ENCODE results near the gene RHOJ.

Gene RHOJ

DNA sequence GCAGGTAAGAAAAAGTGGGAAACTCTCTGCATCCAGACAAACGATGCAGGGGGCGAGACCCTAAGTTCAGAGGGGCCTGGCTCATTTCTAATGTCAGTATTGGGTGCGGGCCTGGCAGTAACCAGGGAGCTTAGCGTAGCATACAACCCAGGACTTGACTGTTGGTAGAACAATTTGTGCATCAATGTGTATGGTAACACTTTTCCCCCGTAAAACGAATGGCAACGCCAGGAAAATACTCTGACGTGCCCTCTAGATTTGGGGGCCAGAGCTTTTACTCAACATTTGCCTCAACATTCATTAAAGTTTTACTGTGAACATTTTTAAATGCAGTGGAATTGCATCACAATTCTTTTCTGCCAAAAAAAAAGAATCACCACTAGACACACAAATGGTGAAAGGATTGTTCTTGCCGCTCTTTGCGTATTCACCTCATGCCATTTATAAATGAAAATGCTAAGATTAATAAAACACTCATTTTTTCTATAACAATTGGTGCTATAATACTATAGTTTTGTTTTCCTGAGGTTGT is 867 bp downstream of the RHOJ start:
- no peak for TF ChIP-seq CTCF (conservative IDR thresholded peaks at IDR 0.05; ENCODE audit: low read depth, low read length)
- peak overlapping the region; percentile 57 for H3K4me3 ChIP-seq (ENCODE audit: low read length)
- DNase-seq (ENCODE audit: low read depth) = no peak

GRCh38 chr14:63205866-63206265 is 1.6 kb downstream of the RHOJ start:
- no peak overlapping the region for H3K4me3 ChIP-seq (ENCODE audit: low read length)
- TF ChIP-seq CTCF (conservative IDR thresholded peaks at IDR 0.05; ENCODE audit: low read depth, low read length) = no peak
- DNase-seq (ENCODE audit: low read depth) = no peak

GRCh38 chr14:63209160-63209559 is 4.9 kb downstream of the RHOJ start:
- no peak for DNase-seq (ENCODE audit: low read depth)
- TF ChIP-seq CTCF (conservative IDR thresholded peaks at IDR 0.05; ENCODE audit: low read depth, low read length) = no peak
- no peak overlapping the region for H3K4me3 ChIP-seq (ENCODE audit: low read length)

DNA sequence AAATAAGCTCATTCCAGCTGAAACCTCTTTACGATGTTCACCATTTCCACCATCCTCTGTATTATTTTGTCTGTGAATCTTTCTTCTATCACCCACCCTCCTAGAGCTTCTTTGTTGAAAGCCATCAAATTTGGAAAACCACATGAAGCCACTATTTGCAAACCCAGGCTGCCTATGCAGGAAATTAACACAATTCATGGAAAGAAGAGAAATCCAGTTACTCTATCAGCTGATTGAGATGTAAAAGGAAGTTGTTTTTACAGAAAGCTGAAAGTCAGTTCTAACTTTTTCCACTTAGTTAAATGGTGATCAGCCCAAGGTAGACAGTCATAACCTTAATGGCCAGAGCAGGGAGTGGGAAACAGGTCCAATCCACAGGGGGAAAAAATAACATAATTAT is 6.6 kb downstream of the RHOJ start:
- DNase-seq (ENCODE audit: low read depth) = no peak
- no peak overlapping the region for H3K4me3 ChIP-seq (ENCODE audit: low read length)
- TF ChIP-seq CTCF (conservative IDR thresholded peaks at IDR 0.05; ENCODE audit: low read depth, low read length) = no peak

DNA sequence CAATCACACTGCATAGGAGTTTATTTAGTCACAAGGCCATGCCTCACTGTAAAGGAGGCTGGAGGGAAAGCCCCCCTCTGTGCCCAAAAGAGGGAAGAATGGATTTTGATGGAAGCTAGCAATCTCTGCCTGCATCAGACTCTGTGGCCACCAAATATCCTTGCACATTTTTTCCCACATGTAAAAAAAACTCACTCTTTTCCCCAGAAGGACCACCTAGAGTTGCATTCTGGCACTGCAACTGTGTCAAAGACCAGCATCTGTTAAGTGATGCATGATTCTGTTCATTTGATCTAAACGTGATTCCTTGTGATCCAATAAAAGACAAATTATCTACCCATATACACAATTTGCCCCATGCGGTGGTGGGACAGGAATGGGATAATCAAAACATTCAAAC is 8.0 kb downstream of the RHOJ start:
- peak; percentile 33 for TF ChIP-seq CTCF (conservative IDR thresholded peaks at IDR 0.05; ENCODE audit: low read depth, low read length)

GRCh38 chr14:63212776-63213500 is 8.7 kb downstream of the RHOJ start:
- no peak for TF ChIP-seq CTCF (conservative IDR thresholded peaks at IDR 0.05; ENCODE audit: low read depth, low read length)
- no peak for DNase-seq (ENCODE audit: low read depth)
- no peak overlapping the region for H3K4me3 ChIP-seq (ENCODE audit: low read length)

More for the DNA sequence above, 8.0 kb downstream of the RHOJ start:
- H3K4me3 ChIP-seq (ENCODE audit: low read length) = no peak overlapping the region
- DNase-seq (ENCODE audit: low read depth) = no peak

Measured in retinal pigment epithelial cell (primary cell).